Measurements from ENCODE around the gene MAVS. TPM values are rescaled to one million over a fixed set of nuclear protein-coding genes. Genes with fewer than 3 reads are reported as not detected.
A peak's percentile ranks its signal among the peaks of the same experiment; 100 is the strongest.
"Not testable (repeated sequence)": the region's sequence is repeated elsewhere in the genome, so short reads cannot be mapped to it uniquely, and the experiment has no call there.

Gene MAVS
- total RNA-seq, 1 donor from 2014 or later: 47.0 TPM

GRCh38 chr20:3842348-3842930 lies 4.2 kb upstream of the MAVS start:
- no peak for DNase-seq (ENCODE audit: extremely low spot score, unreplicated experiment)
- no peaks in the 10 kb centered on the region for H3K27me3 Mint-ChIP-seq (ENCODE audit: unreplicated experiment)
- no peak overlapping the region for H3K4me3 Mint-ChIP-seq (ENCODE audit: unreplicated experiment)
- H3K36me3 Mint-ChIP-seq (ENCODE audit: unreplicated experiment): no peaks in the 10 kb centered on the region
- TF ChIP-seq CTCF (IDR thresholded peaks at IDR 0.05): no peak
- no peaks in the 10 kb centered on the region for H3K9me3 Mint-ChIP-seq (ENCODE audit: unreplicated experiment)
- peak overlapping the region; percentile 57 for H3K27ac Mint-ChIP-seq (ENCODE audit: unreplicated experiment)
- H3K4me1 Mint-ChIP-seq (ENCODE audit: unreplicated experiment): peaks cover 17% of the 10 kb centered on the region

- Mint-ChIP-seq H3K4me3 (ENCODE audit: unreplicated experiment) (no peak overlapping the region), H3K27me3 (ENCODE audit: unreplicated experiment) (no peaks in the 10 kb centered on the region), H3K4me1 (ENCODE audit: unreplicated experiment) (peaks cover 25% of the 10 kb centered on the region), H3K27ac (ENCODE audit: unreplicated experiment) (peak overlapping the region; percentile 71), H3K9me3 (ENCODE audit: unreplicated experiment) (no peaks in the 10 kb centered on the region), H3K36me3 (ENCODE audit: unreplicated experiment) (no peaks in the 10 kb centered on the region)
- no peak for TF ChIP-seq CTCF (IDR thresholded peaks at IDR 0.05)
- DNase-seq (ENCODE audit: extremely low spot score, unreplicated experiment): no peak
Measured at GRCh38 chr20:3843490-3843889, 3.1 kb upstream of the MAVS start.

- Mint-ChIP-seq H3K4me1 (ENCODE audit: unreplicated experiment) (peaks cover 31% of the 10 kb centered on the region), H3K27ac (ENCODE audit: unreplicated experiment) (peak overlapping the region; percentile 71)
- not testable (repeated sequence) for H3K9me3 Mint-ChIP-seq (ENCODE audit: unreplicated experiment); DNase-seq (ENCODE audit: extremely low spot score, unreplicated experiment); H3K4me3 Mint-ChIP-seq (ENCODE audit: unreplicated experiment); H3K27me3 Mint-ChIP-seq (ENCODE audit: unreplicated experiment); H3K36me3 Mint-ChIP-seq (ENCODE audit: unreplicated experiment)
Measured at GRCh38 chr20:3843990-3844619, 2.5 kb upstream of the MAVS start.

GRCh38 chr20:3846378-3846739 lies 275 bp upstream of the MAVS start:
- peaks cover 3% of the 10 kb centered on the region for H3K36me3 Mint-ChIP-seq (ENCODE audit: unreplicated experiment)
- H3K27ac Mint-ChIP-seq (ENCODE audit: unreplicated experiment): peak overlapping the region; percentile 85
- peaks cover 31% of the 10 kb centered on the region for H3K4me1 Mint-ChIP-seq (ENCODE audit: unreplicated experiment)
- no peak for TF ChIP-seq CTCF (IDR thresholded peaks at IDR 0.05)
- no peaks in the 10 kb centered on the region for H3K27me3 Mint-ChIP-seq (ENCODE audit: unreplicated experiment)
- H3K9me3 Mint-ChIP-seq (ENCODE audit: unreplicated experiment): no peaks in the 10 kb centered on the region
- H3K4me3 Mint-ChIP-seq (ENCODE audit: unreplicated experiment): peak overlapping the region; percentile 88
- no peak for DNase-seq (ENCODE audit: extremely low spot score, unreplicated experiment)

- H3K4me1 Mint-ChIP-seq (ENCODE audit: unreplicated experiment): peaks cover 31% of the 10 kb centered on the region
- peak overlapping the region; percentile 88 for H3K4me3 Mint-ChIP-seq (ENCODE audit: unreplicated experiment)
- peak overlapping the region; percentile 85 for H3K27ac Mint-ChIP-seq (ENCODE audit: unreplicated experiment)
- peaks cover 3% of the 10 kb centered on the region for H3K36me3 Mint-ChIP-seq (ENCODE audit: unreplicated experiment)
- H3K27me3 Mint-ChIP-seq (ENCODE audit: unreplicated experiment): no peaks in the 10 kb centered on the region
- no peak for TF ChIP-seq CTCF (IDR thresholded peaks at IDR 0.05)
- H3K9me3 Mint-ChIP-seq (ENCODE audit: unreplicated experiment): no peaks in the 10 kb centered on the region
- no peak for DNase-seq (ENCODE audit: extremely low spot score, unreplicated experiment)
Measured at GRCh38 chr20:3847429-3847940, 851 bp downstream of the MAVS start.

All from osteocyte (in vitro differentiated cells).